BJ (cell line): ENCODE results near the gene NRL. TPM values are rescaled to one million over a fixed set of nuclear protein-coding genes. Genes with fewer than 3 reads are reported as not detected.

Source experiments
- CTCF ChIA-PET: fragments of 350-600 bp; formaldehyde crosslinking; extraction: SDS; loops from one replicate; lab custom pipeline; 2021; ENCODE audit warnings: antibody characterized with exemption, inconsistent platforms; lab: Yijun Ruan, JAX
- POLR2A ChIA-PET: fragments of 300-600 bp; sonication (Branson Sonifier 250); formaldehyde crosslinking; extraction: SDS; loops from one replicate; lab custom pipeline; 2021; ENCODE audit warnings: antibody characterized with exemption; lab: Charles Lee
- DNase-seq: peaks from one replicate; pipeline ENCODE4 v3.0.0-alpha.2; 2011; ENCODE audit warnings: low read depth
- H3K27me3 ChIP-seq: 2 replicates; pipeline ENCODE4 v1.6.0; 2011; ENCODE audit warnings: low read length; ENCODE audit not compliant: control insufficient read depth, insufficient read depth
- H3K36me3 ChIP-seq: 2 replicates; pipeline ENCODE4 v1.5.1; 2011; ENCODE audit warnings: low read length; ENCODE audit not compliant: control insufficient read depth, insufficient read depth
- H3K4me3 ChIP-seq: 2 replicates; pipeline ENCODE4 v1.5.1; 2011; ENCODE audit warnings: low read depth, mild to moderate bottlenecking, control low read depth, low read length
- polyA plus RNA-seq: library from polyadenylated mRNA; depleted of rRNA; stranded (reverse); fragments of >200 nt; gene quantifications from 2 replicates; pipeline ENCODE4 v1.2.3, GENCODE V29; 2011
- TF ChIP-seq, protein P1 (sequence below): IDR thresholded peaks from 2 replicates; pipeline ENCODE4 v1.5.1; 2011; ENCODE audit warnings: low read depth, mild to moderate bottlenecking, control low read depth, inconsistent platforms, low read length, moderate library complexity; ENCODE audit not compliant: insufficient read depth

The NRL gene
- polyA plus RNA-seq, 1 experiment = 0.91 TPM

DNA sequence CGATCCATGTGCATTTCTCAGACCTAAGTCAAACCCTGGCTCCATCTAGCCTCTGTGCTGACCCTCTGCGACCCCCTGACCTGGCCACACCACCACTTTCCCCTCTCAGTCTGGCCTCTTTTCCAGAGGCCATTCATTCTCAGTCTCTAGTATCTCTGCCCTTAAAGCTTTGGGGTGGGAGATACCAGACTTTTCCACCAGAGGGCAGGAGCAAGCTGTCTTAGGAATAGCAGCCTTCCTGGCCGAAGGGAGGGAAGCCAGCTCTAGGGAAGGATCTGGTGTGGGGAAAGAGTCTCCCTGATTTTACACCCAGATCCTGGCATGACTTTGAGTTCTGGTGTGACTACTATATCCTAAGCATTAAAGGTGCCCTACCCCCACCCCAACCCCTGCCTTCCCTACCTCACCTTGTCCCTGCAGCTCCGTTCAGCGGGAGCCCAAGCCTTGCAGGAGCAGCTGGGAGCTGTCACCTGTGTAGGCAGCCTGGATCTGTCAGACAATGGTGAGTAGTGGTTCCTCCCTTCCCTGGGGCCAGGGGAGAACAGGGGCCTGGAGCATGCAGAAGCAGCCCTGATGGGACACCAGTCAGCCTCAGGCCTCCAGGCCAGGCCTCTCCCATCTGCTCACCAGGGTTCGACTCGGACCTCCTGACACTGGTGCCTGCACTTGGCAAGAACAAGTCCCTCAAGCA lies 56.3 kb downstream of the NRL start:
- no peak overlapping the region for H3K4me3 ChIP-seq
- H3K36me3 ChIP-seq = no peaks in the 10 kb centered on the region
- no peak for DNase-seq
- H3K27me3 ChIP-seq = peaks cover 10% of the 10 kb centered on the region
- CTCF ChIA-PET = interaction anchor here (0.7 to 10.8 kb wide), 32 partner anchors 8 to 377 kb away, joined by 3 to 200 read pairs (median 6); partner anchors contain the start of genes CIDEB, CPNE6, DCAF11 and DHRS1
- TF ChIP-seq, protein P1, sequence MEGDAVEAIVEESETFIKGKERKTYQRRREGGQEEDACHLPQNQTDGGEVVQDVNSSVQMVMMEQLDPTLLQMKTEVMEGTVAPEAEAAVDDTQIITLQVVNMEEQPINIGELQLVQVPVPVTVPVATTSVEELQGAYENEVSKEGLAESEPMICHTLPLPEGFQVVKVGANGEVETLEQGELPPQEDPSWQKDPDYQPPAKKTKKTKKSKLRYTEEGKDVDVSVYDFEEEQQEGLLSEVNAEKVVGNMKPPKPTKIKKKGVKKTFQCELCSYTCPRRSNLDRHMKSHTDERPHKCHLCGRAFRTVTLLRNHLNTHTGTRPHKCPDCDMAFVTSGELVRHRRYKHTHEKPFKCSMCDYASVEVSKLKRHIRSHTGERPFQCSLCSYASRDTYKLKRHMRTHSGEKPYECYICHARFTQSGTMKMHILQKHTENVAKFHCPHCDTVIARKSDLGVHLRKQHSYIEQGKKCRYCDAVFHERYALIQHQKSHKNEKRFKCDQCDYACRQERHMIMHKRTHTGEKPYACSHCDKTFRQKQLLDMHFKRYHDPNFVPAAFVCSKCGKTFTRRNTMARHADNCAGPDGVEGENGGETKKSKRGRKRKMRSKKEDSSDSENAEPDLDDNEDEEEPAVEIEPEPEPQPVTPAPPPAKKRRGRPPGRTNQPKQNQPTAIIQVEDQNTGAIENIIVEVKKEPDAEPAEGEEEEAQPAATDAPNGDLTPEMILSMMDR = peak; percentile 86
- POLR2A ChIA-PET = interaction anchor here (0.6 kb wide), 1 partner anchor 48 kb away, joined by 3 read pairs; no protein-coding TSS in a partner anchor

DNA sequence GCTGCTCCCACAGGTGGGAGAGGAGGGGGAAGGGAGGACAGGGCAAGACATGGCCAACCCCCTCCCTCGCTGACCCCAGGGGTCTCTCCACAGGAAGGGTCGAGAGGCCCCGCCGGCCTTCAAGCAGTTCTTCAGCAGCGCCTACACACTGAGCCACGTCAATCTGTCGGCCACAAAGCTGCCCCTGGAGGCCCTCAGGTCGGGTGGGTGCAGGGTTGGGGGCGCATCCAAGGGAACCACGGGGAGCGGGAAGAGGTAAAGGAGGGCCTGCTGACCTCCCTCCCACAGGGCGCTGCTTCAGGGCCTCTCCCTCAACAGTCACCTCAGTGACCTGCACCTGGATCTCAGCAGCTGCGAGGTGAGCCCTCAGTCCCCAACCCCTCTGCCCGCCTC lies 56.9 kb downstream of the NRL start:
- no peak overlapping the region for H3K4me3 ChIP-seq
- POLR2A ChIA-PET = interaction anchor here (0.6 kb wide), 1 partner anchor 49 kb away, joined by 3 read pairs; no protein-coding TSS in a partner anchor

DNA sequence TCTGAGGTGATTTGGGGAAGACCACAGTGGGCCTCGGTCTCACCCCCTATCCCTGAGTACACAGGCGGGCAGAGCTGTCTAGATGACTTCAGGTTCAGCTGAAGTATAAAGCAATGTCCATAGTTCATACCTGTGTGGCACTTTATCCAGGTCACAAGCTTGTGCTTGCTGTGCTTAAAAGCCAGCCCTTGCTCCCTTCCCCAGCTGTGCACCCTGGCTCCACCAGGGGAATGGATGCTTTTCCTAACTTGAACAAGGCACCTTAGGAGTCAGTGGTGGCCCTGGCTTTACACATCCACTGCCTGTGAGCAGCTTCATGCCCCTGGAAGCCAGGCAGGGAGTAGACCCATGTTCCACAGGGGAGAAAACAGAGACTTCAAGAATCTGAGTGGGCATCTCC lies 57.5 kb downstream of the NRL start:
- no peak overlapping the region for H3K4me3 ChIP-seq
- DNase-seq = no peak
- H3K36me3 ChIP-seq = no peaks in the 10 kb centered on the region
- TF ChIP-seq, protein P1 = no peak
- H3K27me3 ChIP-seq = peaks cover 10% of the 10 kb centered on the region
- ChIA-PET CTCF (interaction anchor here (0.9 to 10.8 kb wide), 21 partner anchors 12 to 251 kb away, joined by 3 to 200 read pairs (median 7); partner anchors contain the start of genes CIDEB, CPNE6, DCAF11 and DHRS1), POLR2A (no interaction called here)

More for the DNA sequence above, 56.9 kb downstream of the NRL start:
- TF ChIP-seq, protein P1 = no peak
- Histone ChIP-seq H3K36me3 (no peaks in the 10 kb centered on the region), H3K27me3 (peaks cover 10% of the 10 kb centered on the region)
- CTCF ChIA-PET = interaction anchor here (0.8 to 10.8 kb wide), 31 partner anchors 8 to 251 kb away, joined by 3 to 200 read pairs (median 6); partner anchors contain the start of genes CIDEB, CPNE6, DCAF11 and DHRS1
- DNase-seq = no peak

DNA sequence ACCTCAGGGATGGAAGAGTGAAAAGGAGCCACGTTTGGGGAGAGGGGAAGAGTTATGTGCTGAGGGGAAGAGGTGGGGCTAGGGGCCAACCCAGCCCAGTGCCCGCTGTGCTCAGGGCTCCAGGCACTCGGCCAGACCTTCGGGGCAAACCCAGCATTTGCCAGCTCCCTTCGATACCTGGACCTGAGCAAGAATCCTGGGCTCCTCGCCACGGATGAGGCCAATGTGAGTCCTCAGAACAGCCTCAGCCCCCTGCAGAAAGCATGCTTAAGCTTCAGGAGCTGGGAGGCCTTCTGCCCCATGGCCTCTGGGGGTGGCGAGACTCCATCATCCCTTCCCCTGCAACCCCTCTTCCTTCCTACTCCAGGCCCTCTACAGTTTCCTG lies 58.0 kb downstream of the NRL start:
- DNase-seq = no peak
- H3K4me3 ChIP-seq = no peak overlapping the region
- TF ChIP-seq, protein P1 = no peak
- ChIA-PET POLR2A (no interaction called here), CTCF (interaction anchor here (0.9 to 10.8 kb wide), 11 partner anchors 12 to 252 kb away, joined by 4 to 200 read pairs (median 11); partner anchors contain the start of genes CIDEB, CPNE6, DHRS1 and NOP9)
- H3K36me3 ChIP-seq = no peaks in the 10 kb centered on the region
- peaks cover 10% of the 10 kb centered on the region for H3K27me3 ChIP-seq

DNA sequence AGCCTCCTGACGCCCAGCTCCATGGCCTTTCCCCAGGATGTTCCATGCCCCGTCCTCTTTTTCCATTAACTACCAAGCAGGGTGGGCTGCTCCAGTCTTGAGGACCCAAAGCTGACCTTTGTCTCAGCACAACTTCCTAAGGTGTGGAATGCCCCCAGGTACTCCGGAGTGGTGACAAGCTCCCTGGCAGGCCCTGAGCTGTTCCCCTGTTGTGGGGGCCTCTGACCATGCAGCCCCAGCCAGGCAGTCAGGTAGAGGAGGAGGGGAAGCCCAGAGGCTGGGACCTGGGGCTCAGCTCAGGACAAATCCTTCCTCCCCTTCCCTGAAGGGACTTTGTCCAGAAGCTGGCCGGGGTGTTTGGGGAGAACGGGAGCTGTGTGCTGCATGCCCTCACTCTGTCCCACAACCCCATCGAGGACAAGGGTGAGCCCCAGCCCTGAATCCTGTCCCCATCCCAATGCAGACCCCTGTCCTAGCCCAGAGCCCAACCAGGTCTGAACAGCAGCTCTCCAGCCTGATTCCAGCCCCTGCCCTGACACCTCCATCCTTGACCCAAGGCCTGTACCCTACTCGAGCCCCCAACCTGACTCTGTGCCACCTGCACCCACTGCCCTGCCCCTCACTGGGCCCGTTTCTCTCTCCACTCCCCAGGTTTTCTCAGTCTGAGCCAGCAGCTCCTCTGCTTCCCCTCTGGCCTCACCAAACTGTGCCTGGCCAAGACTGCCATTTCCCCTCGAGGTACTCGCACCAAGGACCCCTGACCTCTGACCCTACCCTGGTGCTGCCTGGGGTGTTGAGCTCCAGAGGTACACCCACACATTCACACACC lies 58.6 kb downstream of the NRL start:
- no peaks in the 10 kb centered on the region for H3K36me3 ChIP-seq
- no peak for DNase-seq
- peaks cover 10% of the 10 kb centered on the region for H3K27me3 ChIP-seq
- POLR2A ChIA-PET = no interaction called here
- H3K4me3 ChIP-seq = no peak overlapping the region
- TF ChIP-seq, protein P1 = no peak
- CTCF ChIA-PET = interaction anchor here (0.9 to 10.8 kb wide), 9 partner anchors 25 to 252 kb away, joined by 3 to 200 read pairs (median 6); partner anchors contain the start of genes CIDEB, DHRS1, NOP9 and PCK2
